C4-2B (cell line): ENCODE measurements around the gene TAB3.
A peak's percentile ranks its signal among the peaks of the same experiment; 100 is the strongest.

Source experiments
- CTCF ChIP-seq: fragments of 450-650 bp; conservative IDR thresholded peaks from 2 replicates; pipeline ENCODE4 v1.5.1; 2017; ENCODE audit warnings: mild to moderate bottlenecking
- ZFX ChIP-seq: fragments of 450-650 bp; IDR thresholded peaks from 2 replicates; pipeline ENCODE4 v1.6.1; 2017

GRCh38 chrX:30822068-30822681 lies 66.9 kb downstream of the TAB3 start:
- TF ChIP-seq CTCF: peak; percentile 13; the same call in 1 of the 2 replicates
- no peak for TF ChIP-seq ZFX
